HG03159 (cell line): Measurements from ENCODE around the gene PACS1.
A peak's percentile ranks its signal among the peaks of the same experiment; 100 is the strongest.
"Not testable (repeated sequence)": the region's sequence is repeated elsewhere in the genome, so short reads cannot be mapped to it uniquely, and the experiment has no call there.

Experiments used
- ATAC-seq: cut with Tn5 transposase; IDR thresholded peaks from one replicate; pipeline ENCODE4 v1.9.1; 2021; ENCODE audit warnings: mild to moderate bottlenecking, moderate library complexity; ENCODE audit not compliant: unreplicated experiment

Gene PACS1

GRCh38 chr11:66069715-66070603, at the start of gene PACS1:
Gene PACS1, plus strand, starts transcription at chr11:66070272. Its CDS starts 215 bp downstream, at chr11:66070487.
- ATAC-seq: peak; percentile 46

GRCh38 chr11:66020618-66021357, 49.3 kb upstream of the PACS1 start:
- ATAC-seq: no peak

GRCh38 chr11:66022401-66023185, 47.5 kb upstream of the PACS1 start:
- ATAC-seq: no peak

GRCh38 chr11:66023186-66023440, 47.0 kb upstream of the PACS1 start:
- ATAC-seq: not testable (repeated sequence)

GRCh38 chr11:66026017-66026529, 44.0 kb upstream of the PACS1 start, which contains the start of gene CATSPER1:
Gene CATSPER1, minus strand, starts transcription at chr11:66026479. Its CDS starts 100 bp downstream, at chr11:66026379.
- ATAC-seq: no peak

GRCh38 chr11:66032957-66033735, 36.9 kb upstream of the PACS1 start:
- no peak for ATAC-seq

- ATAC-seq: no peak
These were observed 34.3 kb upstream of the PACS1 start for GRCh38 chr11:66035653-66036333.

GRCh38 chr11:66036334-66036710, 33.8 kb upstream of the PACS1 start:
- ATAC-seq: no peak

GRCh38 chr11:66037327-66037726, 32.7 kb upstream of the PACS1 start:
- ATAC-seq: no peak

- ATAC-seq: no peak
These were observed 30.3 kb upstream of the PACS1 start for GRCh38 chr11:66039765-66040164.

GRCh38 chr11:66042227-66042995, 27.7 kb upstream of the PACS1 start:
- no peak for ATAC-seq

- ATAC-seq: no peak
These were observed 26.8 kb upstream of the PACS1 start for GRCh38 chr11:66042996-66043906.

GRCh38 chr11:66044757-66045156, 25.3 kb upstream of the PACS1 start:
- ATAC-seq: no peak

- no peak for ATAC-seq
These were observed 24.9 kb upstream of the PACS1 start for GRCh38 chr11:66045177-66045639.

GRCh38 chr11:66046901-66047300, 23.2 kb upstream of the PACS1 start:
- ATAC-seq: no peak

GRCh38 chr11:66047541-66048365, 22.3 kb upstream of the PACS1 start:
- ATAC-seq: no peak
